ENCODE data around the gene ARHGEF38.

The ARHGEF38 gene

GRCh38 chr4:105619188-105619931 is 66.9 kb downstream of the ARHGEF38 start:
- no peak for DNase-seq

GRCh38 chr4:105620640-105621323 is 68.4 kb downstream of the ARHGEF38 start:
- no peak for DNase-seq

GRCh38 chr4:105622269-105622668 is 69.8 kb downstream of the ARHGEF38 start:
- DNase-seq: no peak

- DNase-seq: no peak
Measured at GRCh38 chr4:105623099-105623498, 70.7 kb downstream of the ARHGEF38 start.

GRCh38 chr4:105624530-105624929 is 72.1 kb downstream of the ARHGEF38 start:
- no peak for DNase-seq

GRCh38 chr4:105625214-105625613 is 72.8 kb downstream of the ARHGEF38 start:
- no peak for DNase-seq

- no peak for DNase-seq
Measured at GRCh38 chr4:105626846-105627245, 74.4 kb downstream of the ARHGEF38 start.

- no peak for DNase-seq
Measured at GRCh38 chr4:105627620-105628019, 75.2 kb downstream of the ARHGEF38 start.

- DNase-seq: no peak
Measured at GRCh38 chr4:105630670-105631655, 78.5 kb downstream of the ARHGEF38 start.

GRCh38 chr4:105631818-105632400 is 79.5 kb downstream of the ARHGEF38 start:
- no peak for DNase-seq

- DNase-seq: no peak
Measured at GRCh38 chr4:105632599-105632998, 80.2 kb downstream of the ARHGEF38 start.

- no peak for DNase-seq
Measured at GRCh38 chr4:105633241-105633640, 80.8 kb downstream of the ARHGEF38 start.

- no peak for DNase-seq
Measured at GRCh38 chr4:105634402-105635080, 82.1 kb downstream of the ARHGEF38 start.

- DNase-seq: no peak
Measured at GRCh38 chr4:105637408-105638176, 85.2 kb downstream of the ARHGEF38 start.

- DNase-seq: no peak
Measured at GRCh38 chr4:105641845-105642244, 89.4 kb downstream of the ARHGEF38 start.

GRCh38 chr4:105644257-105644656 is 91.8 kb downstream of the ARHGEF38 start:
- DNase-seq: no peak

GRCh38 chr4:105645440-105645839 is 93.0 kb downstream of the ARHGEF38 start:
- no peak for DNase-seq

GRCh38 chr4:105650190-105650589 is 97.8 kb downstream of the ARHGEF38 start:
- DNase-seq: no peak

- no peak for DNase-seq
Measured at GRCh38 chr4:105651884-105652283, 99.5 kb downstream of the ARHGEF38 start.

- no peak for DNase-seq
Measured at GRCh38 chr4:105652286-105652888, 100.0 kb downstream of the ARHGEF38 start.

All from stimulated activated CD4-positive, alpha-beta T cell treated with anti-CD3 and anti-CD28 coated beads, Interleukin-4, amount 100 ng/mL, for 24 hours (primary cell).